ENCODE results near the gene MLKL.

Gene MLKL

DNA sequence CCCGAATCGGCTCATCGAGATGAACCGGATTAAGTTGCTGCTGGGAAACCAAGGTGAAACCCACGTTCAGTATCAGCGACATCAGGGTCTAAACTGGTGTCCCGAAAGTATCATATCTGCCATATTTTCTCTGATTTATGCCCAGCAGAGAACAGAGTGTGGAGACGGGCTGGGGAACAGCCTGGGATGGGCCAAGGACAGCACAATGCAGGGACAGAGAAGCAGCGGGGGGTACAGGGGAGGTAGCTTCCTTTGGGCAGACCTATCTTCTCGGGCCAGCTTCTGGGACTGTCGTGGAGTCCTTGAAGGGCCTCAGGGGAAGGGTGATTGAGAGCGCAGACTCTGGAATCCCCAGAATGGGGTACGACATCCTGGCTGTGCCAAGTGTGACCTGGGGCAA, 17.5 kb upstream of the MLKL start:
- H3F3A ChIP-seq (ENCODE audit: insufficient read depth, low read length), result no peaks in the 10 kb centered on the region
- no peaks in the 10 kb centered on the region for H3K9me3 ChIP-seq (ENCODE audit: low read length)
- no peak overlapping the region for H3K4me2 ChIP-seq (ENCODE audit: low read length)
- no peak for TF ChIP-seq EZH2 (IDR thresholded peaks at IDR 0.05; ENCODE audit: borderline replicate concordance, low read length)
- TF ChIP-seq, protein P1, sequence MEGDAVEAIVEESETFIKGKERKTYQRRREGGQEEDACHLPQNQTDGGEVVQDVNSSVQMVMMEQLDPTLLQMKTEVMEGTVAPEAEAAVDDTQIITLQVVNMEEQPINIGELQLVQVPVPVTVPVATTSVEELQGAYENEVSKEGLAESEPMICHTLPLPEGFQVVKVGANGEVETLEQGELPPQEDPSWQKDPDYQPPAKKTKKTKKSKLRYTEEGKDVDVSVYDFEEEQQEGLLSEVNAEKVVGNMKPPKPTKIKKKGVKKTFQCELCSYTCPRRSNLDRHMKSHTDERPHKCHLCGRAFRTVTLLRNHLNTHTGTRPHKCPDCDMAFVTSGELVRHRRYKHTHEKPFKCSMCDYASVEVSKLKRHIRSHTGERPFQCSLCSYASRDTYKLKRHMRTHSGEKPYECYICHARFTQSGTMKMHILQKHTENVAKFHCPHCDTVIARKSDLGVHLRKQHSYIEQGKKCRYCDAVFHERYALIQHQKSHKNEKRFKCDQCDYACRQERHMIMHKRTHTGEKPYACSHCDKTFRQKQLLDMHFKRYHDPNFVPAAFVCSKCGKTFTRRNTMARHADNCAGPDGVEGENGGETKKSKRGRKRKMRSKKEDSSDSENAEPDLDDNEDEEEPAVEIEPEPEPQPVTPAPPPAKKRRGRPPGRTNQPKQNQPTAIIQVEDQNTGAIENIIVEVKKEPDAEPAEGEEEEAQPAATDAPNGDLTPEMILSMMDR (IDR thresholded peaks at IDR 0.05; ENCODE audit: low read length), result no peak
- no peaks in the 10 kb centered on the region for H3K36me3 ChIP-seq (ENCODE audit: insufficient read depth, low read length)
- no peak overlapping the region for H3K4me3 ChIP-seq (ENCODE audit: low read depth, low read length, poor library complexity, severe bottlenecking)
- H3K4me1 ChIP-seq (ENCODE audit: insufficient read depth, low read length, severe bottlenecking), result no peaks in the 10 kb centered on the region
- no peaks in the 10 kb centered on the region for H4K20me1 ChIP-seq (ENCODE audit: insufficient read depth, low read length)
- H3K27me3 ChIP-seq (ENCODE audit: insufficient read depth, low read length), result no peaks in the 10 kb centered on the region; the same call in 1 of the 2 replicates
- no peaks in the 10 kb centered on the region for H3K79me2 ChIP-seq (ENCODE audit: insufficient read depth, low read length)
- H3K9ac ChIP-seq (ENCODE audit: low read length), result no peak overlapping the region
- H3K27ac ChIP-seq (ENCODE audit: low read depth, low read length, poor library complexity, severe bottlenecking), result no peak overlapping the region
- H2AFZ ChIP-seq (ENCODE audit: low read length), result no peak overlapping the region
- H3K9me2 ChIP-seq (ENCODE audit: low read depth, low read length), result no peaks in the 10 kb centered on the region

DNA sequence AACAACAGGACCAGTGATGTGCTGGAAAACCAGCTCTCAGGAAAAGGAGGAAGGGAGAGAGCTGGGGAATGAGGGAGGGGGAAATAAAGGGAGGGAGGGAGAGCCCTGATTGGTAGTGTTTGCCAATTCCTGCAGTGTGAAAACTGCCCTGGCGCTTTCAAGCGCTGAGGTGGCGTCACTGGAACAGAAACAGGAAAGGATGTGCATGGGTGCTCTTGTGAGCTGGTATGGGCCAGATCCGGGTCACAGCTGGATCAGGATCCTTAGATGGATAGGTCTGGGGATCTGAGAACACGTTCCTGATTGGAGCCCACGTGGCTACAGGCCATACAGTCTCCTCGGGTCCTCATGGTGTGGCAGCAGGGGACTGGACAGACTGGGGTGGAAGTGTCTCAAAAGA, 16.7 kb upstream of the MLKL start:
- TF ChIP-seq, protein P1 (IDR thresholded peaks at IDR 0.05; ENCODE audit: low read length), result no peak
- TF ChIP-seq EZH2 (IDR thresholded peaks at IDR 0.05; ENCODE audit: borderline replicate concordance, low read length), result no peak
- no peaks in the 10 kb centered on the region for H3K9me3 ChIP-seq (ENCODE audit: low read length)
- no peaks in the 10 kb centered on the region for H3K79me2 ChIP-seq (ENCODE audit: insufficient read depth, low read length)
- no peaks in the 10 kb centered on the region for H4K20me1 ChIP-seq (ENCODE audit: insufficient read depth, low read length)
- no peak overlapping the region for H3K4me2 ChIP-seq (ENCODE audit: low read length)
- no peak overlapping the region for H2AFZ ChIP-seq (ENCODE audit: low read length)
- H3K27ac ChIP-seq (ENCODE audit: low read depth, low read length, poor library complexity, severe bottlenecking), result no peak overlapping the region
- no peaks in the 10 kb centered on the region; the same call in 1 of the 2 replicates for H3K27me3 ChIP-seq (ENCODE audit: insufficient read depth, low read length)
- H3F3A ChIP-seq (ENCODE audit: insufficient read depth, low read length), result no peaks in the 10 kb centered on the region
- H3K9me2 ChIP-seq (ENCODE audit: low read depth, low read length), result no peaks in the 10 kb centered on the region
- no peaks in the 10 kb centered on the region for H3K36me3 ChIP-seq (ENCODE audit: insufficient read depth, low read length)
- H3K4me3 ChIP-seq (ENCODE audit: low read depth, low read length, poor library complexity, severe bottlenecking), result no peak overlapping the region
- no peak overlapping the region for H3K9ac ChIP-seq (ENCODE audit: low read length)
- H3K4me1 ChIP-seq (ENCODE audit: insufficient read depth, low read length, severe bottlenecking), result no peaks in the 10 kb centered on the region

DNA sequence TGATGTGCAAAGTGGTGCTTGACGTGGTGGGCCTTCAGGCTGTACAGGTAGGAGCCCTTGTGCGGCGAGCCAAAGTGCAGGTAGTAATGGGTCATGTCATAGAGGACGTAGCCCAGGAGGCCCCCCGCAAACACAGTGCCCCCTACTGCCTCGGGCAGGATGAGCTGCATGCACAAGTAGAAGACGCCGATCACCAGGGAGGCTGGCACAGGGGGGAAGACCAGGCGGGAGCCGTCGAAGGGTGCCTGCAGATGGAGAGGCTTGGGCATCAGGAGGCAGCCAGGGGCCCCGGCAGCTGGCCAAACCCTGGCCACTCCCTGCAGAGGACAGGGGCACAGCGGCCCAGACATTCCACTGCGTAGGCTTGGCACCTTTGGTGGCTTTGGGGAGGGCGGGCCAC, 15.7 kb upstream of the MLKL start:
- Histone ChIP-seq H2AFZ (ENCODE audit: low read length) (no peak overlapping the region), H4K20me1 (ENCODE audit: insufficient read depth, low read length) (no peaks in the 10 kb centered on the region), H3K9me2 (ENCODE audit: low read depth, low read length) (no peaks in the 10 kb centered on the region), H3K4me1 (ENCODE audit: insufficient read depth, low read length, severe bottlenecking) (no peaks in the 10 kb centered on the region), H3K79me2 (ENCODE audit: insufficient read depth, low read length) (no peaks in the 10 kb centered on the region), H3K9ac (ENCODE audit: low read length) (no peak overlapping the region), H3K9me3 (ENCODE audit: low read length) (no peaks in the 10 kb centered on the region), H3F3A (ENCODE audit: insufficient read depth, low read length) (no peaks in the 10 kb centered on the region), H3K27ac (ENCODE audit: low read depth, low read length, poor library complexity, severe bottlenecking) (no peak overlapping the region), H3K4me3 (ENCODE audit: low read depth, low read length, poor library complexity, severe bottlenecking) (no peak overlapping the region), H3K27me3 (ENCODE audit: insufficient read depth, low read length) (no peaks in the 10 kb centered on the region; the same call in 1 of the 2 replicates), H3K36me3 (ENCODE audit: insufficient read depth, low read length) (no peaks in the 10 kb centered on the region), H3K4me2 (ENCODE audit: low read length) (no peak overlapping the region)
- TF ChIP-seq, protein P1 (IDR thresholded peaks at IDR 0.05; ENCODE audit: low read length), result peak; percentile 9; the same call in 1 of the 2 replicates
- TF ChIP-seq EZH2 (IDR thresholded peaks at IDR 0.05; ENCODE audit: borderline replicate concordance, low read length), result no peak

Data from OCI-LY1 (cell line).